ENCODE measurements around the gene ATG16L2.

GRCh38 chr11:72831521-72832300 is 17.5 kb downstream of the ATG16L2 start:
- TF ChIP-seq NFIC (IDR thresholded peaks at IDR 0.05) (no peak), POLR2A (conservative IDR thresholded peaks at IDR 0.05) (no peak), CBX5 (IDR thresholded peaks at IDR 0.05; ENCODE audit: borderline replicate concordance, low read depth) (no peak), RNF2 (IDR thresholded peaks at IDR 0.05) (no peak), SMAD1 (IDR thresholded peaks at IDR 0.05; ENCODE audit: low read depth, low read length, partially characterized antibody) (no peak), BRD4 (IDR thresholded peaks at IDR 0.05) (no peak), CTCF (IDR thresholded peaks at IDR 0.05 in 2 of 3, conservative IDR thresholded peaks at IDR 0.05 in 1 of 3; ENCODE audit: insufficient read depth in 2 of 3, low read depth in 1 of 3, low read length in 3 of 3) (peak; percentile 92 to 97 (median 96)), E2F5 (CRISPR knock-in tag; IDR thresholded peaks at IDR 0.05) (no peak), ATF3 (IDR thresholded peaks at IDR 0.05) (no peak), ATF3 (CRISPR knock-in tag; conservative IDR thresholded peaks at IDR 0.05) (no peak), HMGXB4 (CRISPR knock-in tag; IDR thresholded peaks at IDR 0.05) (no peak), POLR2AphosphoS5 (IDR thresholded peaks at IDR 0.05; ENCODE audit: control insufficient read depth, insufficient read depth, low read depth, low read length) (no peak), MTF1 (CRISPR knock-in tag; IDR thresholded peaks at IDR 0.05; ENCODE audit: borderline replicate concordance) (no peak)

Measured in K562 (cell line).